Liver (tissue), 9 donors: ENCODE results near the gene ST8SIA3. TPM values are rescaled to one million over a fixed set of nuclear protein-coding genes. Genes with fewer than 3 reads are reported as not detected.

Source experiments
- DNase-seq: peaks from one replicate; pipeline ENCODE4 v3.0.0-alpha.2; 2017; ENCODE audit warnings: low spot score
- H3K27ac ChIP-seq, 2 donors: one replicate each; pipeline ENCODE4 v1.7.0; 2013; ENCODE audit warnings: inconsistent platforms in 2 of 2, low read length in 2 of 2, control low read depth in 1 of 2, low read depth in 1 of 2, mild to moderate bottlenecking in 1 of 2
- H3K27me3 ChIP-seq, 4 donors: one replicate each; pipeline versions ENCODE4 v1.6.1 to v1.7.0; 2013; ENCODE audit warnings: low read length in 3 of 4, inconsistent platforms in 1 of 4, mild to moderate bottlenecking in 1 of 4, moderate library complexity in 1 of 4; ENCODE audit not compliant: control insufficient read depth in 4 of 4, insufficient read depth in 4 of 4
- H3K36me3 ChIP-seq, 4 donors: one replicate each; pipeline versions ENCODE4 v1.6.1 to v1.7.0; 2013; ENCODE audit warnings: low read length in 3 of 4, mild to moderate bottlenecking in 3 of 4, low read depth in 1 of 4, moderate library complexity in 1 of 4; ENCODE audit not compliant: control insufficient read depth in 4 of 4, insufficient read depth in 3 of 4
- H3K4me1 ChIP-seq, 4 donors: one replicate each; pipeline versions ENCODE4 v1.6.1 to v1.7.0; 2013; ENCODE audit warnings: low read length in 3 of 4, mild to moderate bottlenecking in 3 of 4, moderate library complexity in 1 of 4; ENCODE audit not compliant: control insufficient read depth in 4 of 4, insufficient read depth in 4 of 4
- H3K4me3 ChIP-seq, 3 donors: one replicate each; pipeline versions ENCODE4 v1.6.1 to v1.7.0; 2013; ENCODE audit warnings: low read length in 3 of 3, control low read depth in 1 of 3, low read depth in 1 of 3, mild to moderate bottlenecking in 1 of 3
- H3K9ac ChIP-seq, 2 donors: one replicate each; pipeline ENCODE4 v1.7.0; 2013; ENCODE audit warnings: low read length in 2 of 2, mild to moderate bottlenecking in 2 of 2, moderate library complexity in 2 of 2, control low read depth in 1 of 2, low read depth in 1 of 2
- H3K9me3 ChIP-seq, 4 donors: one replicate each; pipeline versions ENCODE4 v1.6.1 to v1.7.0; 2013; ENCODE audit warnings: low read length in 3 of 4; ENCODE audit not compliant: control insufficient read depth in 4 of 4
- FOXA2 ChIP-seq: IDR thresholded peaks from 2 replicates; pipeline ENCODE4 v1.6.1; 2016; ENCODE audit warnings: antibody characterized with exemption
- HNF4A ChIP-seq, 2 donors: conservative IDR thresholded peaks; 2 replicates each; pipeline ENCODE4 v1.6.1; 2016; ENCODE audit warnings: antibody characterized with exemption in 2 of 2, mild to moderate bottlenecking in 2 of 2
- HNF4G ChIP-seq: IDR thresholded peaks from 2 replicates; pipeline ENCODE4 v1.6.1; 2016; ENCODE audit warnings: antibody characterized with exemption
- RAD21 ChIP-seq, 2 donors: IDR thresholded peaks; 2 replicates each; pipeline ENCODE4 v1.6.1; 2016; ENCODE audit warnings: antibody characterized with exemption in 2 of 2, mild to moderate bottlenecking in 2 of 2
- RXRA ChIP-seq, 2 donors: IDR thresholded peaks; 2 replicates each; pipeline ENCODE4 v1.6.1; 2017 to 2018; ENCODE audit warnings: antibody characterized with exemption in 2 of 2, mild to moderate bottlenecking in 1 of 2
- TAF1 ChIP-seq: conservative IDR thresholded peaks from 2 replicates; pipeline ENCODE4 v1.6.1; 2016; ENCODE audit warnings: antibody characterized with exemption, mild to moderate bottlenecking
- YY1 ChIP-seq: IDR thresholded peaks from 2 replicates; pipeline ENCODE4 v1.6.1; 2016; ENCODE audit warnings: antibody characterized with exemption, mild to moderate bottlenecking
- WGBS: extraction: QIAGEN DNeasy Blood & Tissue Kit; methylation state at CpG from one replicate; pipeline ENCODE4 v1.1.7; 2013; 5-methylcytosine and 5-hydroxymethylcytosine counted together
- polyA plus RNA-seq, 2 donors: library from polyadenylated mRNA; stranded (reverse) in 1 of 2; unstranded in 1 of 2; fragments of 200-250 nt in 1 of 2; fragments of >200 nt in 1 of 2; fragmentation: Nextera tagmentation in 1 of 2; extraction: Ambion mirVana in 1 of 2; gene quantifications; one replicate each; pipeline versions ENCODE4 v1.2.1 to v1.2.3, GENCODE V29; 2013 to 2015
- total RNA-seq, 2 donors: library from RNA; depleted of rRNA; stranded (reverse); fragments of >200 nt; gene quantifications; one replicate each; pipeline ENCODE4 v1.2.3, GENCODE V29; 2014
- TF ChIP-seq, protein P1 (sequence below): IDR thresholded peaks from 2 replicates; pipeline ENCODE4 v1.6.1; 2016; ENCODE audit warnings: antibody characterized with exemption, mild to moderate bottlenecking
- TF ChIP-seq, protein P2 (sequence below): IDR thresholded peaks from 2 replicates; pipeline ENCODE4 v1.6.1; 2016; ENCODE audit warnings: antibody characterized with exemption
- TF ChIP-seq, protein P3 (sequence below): IDR thresholded peaks from 2 replicates; pipeline ENCODE4 v1.6.1; 2016; ENCODE audit warnings: antibody characterized with exemption
- TF ChIP-seq, protein P4 (sequence below): fragments of 150-350 bp; IDR thresholded peaks from 2 replicates; pipeline ENCODE4 v1.5.1; 2017; ENCODE audit warnings: improper control_type of control experiment, low read depth, low read length; ENCODE audit not compliant: missing input control
- donor health status: healthy.
- donor health status: healthy.
- donor health status: healthy.
- donor health status: healthy.
- donor health status: healthy.

Gene ST8SIA3
- total and polyA plus RNA-seq, 4 donors = under 0.01 to 3.0 (median 0.32) TPM

DNA sequence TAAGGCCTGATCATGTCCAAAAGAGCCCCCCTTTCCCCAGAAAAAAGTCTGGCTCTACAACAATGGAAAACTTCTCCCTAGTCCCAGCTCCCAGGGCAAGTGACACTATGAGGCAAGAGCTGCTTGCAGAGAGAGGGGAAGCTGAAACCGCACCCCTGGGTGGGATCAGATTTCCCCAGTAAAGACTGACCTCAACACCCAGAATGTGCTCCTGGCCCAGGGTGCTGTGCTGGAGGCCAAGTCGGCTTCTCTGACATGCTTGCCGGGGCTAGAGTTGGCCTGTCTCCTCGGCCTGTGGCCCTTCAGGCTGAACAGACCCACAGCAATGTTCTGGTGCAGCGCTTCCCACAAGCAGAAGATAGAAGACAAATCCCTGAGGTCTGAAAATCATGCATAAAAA is 18.4 kb upstream of the ST8SIA3 start (continued):
- TF ChIP-seq, protein P1, sequence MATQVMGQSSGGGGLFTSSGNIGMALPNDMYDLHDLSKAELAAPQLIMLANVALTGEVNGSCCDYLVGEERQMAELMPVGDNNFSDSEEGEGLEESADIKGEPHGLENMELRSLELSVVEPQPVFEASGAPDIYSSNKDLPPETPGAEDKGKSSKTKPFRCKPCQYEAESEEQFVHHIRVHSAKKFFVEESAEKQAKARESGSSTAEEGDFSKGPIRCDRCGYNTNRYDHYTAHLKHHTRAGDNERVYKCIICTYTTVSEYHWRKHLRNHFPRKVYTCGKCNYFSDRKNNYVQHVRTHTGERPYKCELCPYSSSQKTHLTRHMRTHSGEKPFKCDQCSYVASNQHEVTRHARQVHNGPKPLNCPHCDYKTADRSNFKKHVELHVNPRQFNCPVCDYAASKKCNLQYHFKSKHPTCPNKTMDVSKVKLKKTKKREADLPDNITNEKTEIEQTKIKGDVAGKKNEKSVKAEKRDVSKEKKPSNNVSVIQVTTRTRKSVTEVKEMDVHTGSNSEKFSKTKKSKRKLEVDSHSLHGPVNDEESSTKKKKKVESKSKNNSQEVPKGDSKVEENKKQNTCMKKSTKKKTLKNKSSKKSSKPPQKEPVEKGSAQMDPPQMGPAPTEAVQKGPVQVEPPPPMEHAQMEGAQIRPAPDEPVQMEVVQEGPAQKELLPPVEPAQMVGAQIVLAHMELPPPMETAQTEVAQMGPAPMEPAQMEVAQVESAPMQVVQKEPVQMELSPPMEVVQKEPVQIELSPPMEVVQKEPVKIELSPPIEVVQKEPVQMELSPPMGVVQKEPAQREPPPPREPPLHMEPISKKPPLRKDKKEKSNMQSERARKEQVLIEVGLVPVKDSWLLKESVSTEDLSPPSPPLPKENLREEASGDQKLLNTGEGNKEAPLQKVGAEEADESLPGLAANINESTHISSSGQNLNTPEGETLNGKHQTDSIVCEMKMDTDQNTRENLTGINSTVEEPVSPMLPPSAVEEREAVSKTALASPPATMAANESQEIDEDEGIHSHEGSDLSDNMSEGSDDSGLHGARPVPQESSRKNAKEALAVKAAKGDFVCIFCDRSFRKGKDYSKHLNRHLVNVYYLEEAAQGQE = no peak
- TF ChIP-seq HNF4A (conservative IDR thresholded peaks at IDR 0.05) = no peak

DNA sequence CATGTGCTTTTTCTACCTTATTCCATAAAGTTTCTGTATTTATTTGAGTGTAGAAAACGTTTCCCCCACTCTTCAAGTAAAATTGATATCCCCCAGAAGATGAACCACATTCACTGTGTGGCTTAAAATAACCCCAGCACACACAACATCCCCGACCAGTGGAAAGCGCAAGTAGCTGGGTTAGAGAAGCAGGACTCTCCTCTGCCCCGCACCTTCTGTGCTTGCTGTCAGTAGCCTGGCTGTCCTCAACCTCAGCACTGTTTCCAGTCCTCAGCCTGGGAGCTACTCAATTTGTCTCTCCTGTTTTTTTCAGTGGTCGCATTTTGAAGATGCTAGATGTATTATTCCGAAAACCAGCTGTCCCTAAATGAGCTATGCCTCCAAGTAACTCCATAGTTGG is 18.0 kb upstream of the ST8SIA3 start:
- TF ChIP-seq, protein P2, sequence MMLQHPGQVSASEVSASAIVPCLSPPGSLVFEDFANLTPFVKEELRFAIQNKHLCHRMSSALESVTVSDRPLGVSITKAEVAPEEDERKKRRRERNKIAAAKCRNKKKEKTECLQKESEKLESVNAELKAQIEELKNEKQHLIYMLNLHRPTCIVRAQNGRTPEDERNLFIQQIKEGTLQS = no peak
- TF ChIP-seq HNF4G = no peak
- TF ChIP-seq, protein P1 = no peak
- TF ChIP-seq, protein P3, sequence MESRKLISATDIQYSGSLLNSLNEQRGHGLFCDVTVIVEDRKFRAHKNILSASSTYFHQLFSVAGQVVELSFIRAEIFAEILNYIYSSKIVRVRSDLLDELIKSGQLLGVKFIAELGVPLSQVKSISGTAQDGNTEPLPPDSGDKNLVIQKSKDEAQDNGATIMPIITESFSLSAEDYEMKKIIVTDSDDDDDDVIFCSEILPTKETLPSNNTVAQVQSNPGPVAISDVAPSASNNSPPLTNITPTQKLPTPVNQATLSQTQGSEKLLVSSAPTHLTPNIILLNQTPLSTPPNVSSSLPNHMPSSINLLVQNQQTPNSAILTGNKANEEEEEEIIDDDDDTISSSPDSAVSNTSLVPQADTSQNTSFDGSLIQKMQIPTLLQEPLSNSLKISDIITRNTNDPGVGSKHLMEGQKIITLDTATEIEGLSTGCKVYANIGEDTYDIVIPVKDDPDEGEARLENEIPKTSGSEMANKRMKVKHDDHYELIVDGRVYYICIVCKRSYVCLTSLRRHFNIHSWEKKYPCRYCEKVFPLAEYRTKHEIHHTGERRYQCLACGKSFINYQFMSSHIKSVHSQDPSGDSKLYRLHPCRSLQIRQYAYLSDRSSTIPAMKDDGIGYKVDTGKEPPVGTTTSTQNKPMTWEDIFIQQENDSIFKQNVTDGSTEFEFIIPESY = no peak
- TF ChIP-seq RXRA (IDR thresholded peaks at IDR 0.05) = no peak
- TF ChIP-seq TAF1 = no peak
- H3K27ac ChIP-seq = no peak overlapping the region
- no peaks in the 10 kb centered on the region for H3K4me1 ChIP-seq

DNA sequence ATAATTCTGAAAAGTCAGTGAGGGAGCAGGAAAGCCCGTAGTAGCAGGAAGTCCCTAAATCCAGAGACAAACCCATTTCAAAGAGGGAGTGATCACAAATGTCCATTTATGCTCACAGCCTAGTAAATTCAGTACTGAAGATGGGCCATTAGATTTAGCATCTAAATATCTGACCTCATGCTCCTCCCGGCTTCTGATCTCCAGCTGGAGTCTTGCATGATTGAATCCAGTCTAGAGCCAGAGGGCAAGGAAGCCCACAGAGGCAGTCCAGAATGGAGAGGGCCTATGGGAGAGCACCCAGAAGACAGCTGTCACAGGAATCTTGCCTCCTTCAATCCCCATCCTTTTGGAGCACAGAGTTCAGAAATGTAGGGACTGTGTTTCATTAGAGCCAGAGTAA is 16.0 kb upstream of the ST8SIA3 start:
- H3K4me1 ChIP-seq = no peaks in the 10 kb centered on the region
- H3K27ac ChIP-seq = no peak overlapping the region
- H3K9ac ChIP-seq = no peak overlapping the region
- WGBS = 84% methylated on average over 2 of the region's 2 CpGs
- H3K9me3 ChIP-seq = no peaks in the 10 kb centered on the region
- no peak for DNase-seq
- H3K27me3 ChIP-seq = no peaks in the 10 kb centered on the region
- H3K4me3 ChIP-seq = no peak overlapping the region
- no peaks in the 10 kb centered on the region for H3K36me3 ChIP-seq
- TF ChIP-seq, protein P3 = no peak
- TF ChIP-seq, protein P1 = no peak
- TF ChIP-seq RAD21 (IDR thresholded peaks at IDR 0.05) = no peak
- TF ChIP-seq, protein P2 = no peak
- TF ChIP-seq YY1 = no peak
- TF ChIP-seq, protein P4, sequence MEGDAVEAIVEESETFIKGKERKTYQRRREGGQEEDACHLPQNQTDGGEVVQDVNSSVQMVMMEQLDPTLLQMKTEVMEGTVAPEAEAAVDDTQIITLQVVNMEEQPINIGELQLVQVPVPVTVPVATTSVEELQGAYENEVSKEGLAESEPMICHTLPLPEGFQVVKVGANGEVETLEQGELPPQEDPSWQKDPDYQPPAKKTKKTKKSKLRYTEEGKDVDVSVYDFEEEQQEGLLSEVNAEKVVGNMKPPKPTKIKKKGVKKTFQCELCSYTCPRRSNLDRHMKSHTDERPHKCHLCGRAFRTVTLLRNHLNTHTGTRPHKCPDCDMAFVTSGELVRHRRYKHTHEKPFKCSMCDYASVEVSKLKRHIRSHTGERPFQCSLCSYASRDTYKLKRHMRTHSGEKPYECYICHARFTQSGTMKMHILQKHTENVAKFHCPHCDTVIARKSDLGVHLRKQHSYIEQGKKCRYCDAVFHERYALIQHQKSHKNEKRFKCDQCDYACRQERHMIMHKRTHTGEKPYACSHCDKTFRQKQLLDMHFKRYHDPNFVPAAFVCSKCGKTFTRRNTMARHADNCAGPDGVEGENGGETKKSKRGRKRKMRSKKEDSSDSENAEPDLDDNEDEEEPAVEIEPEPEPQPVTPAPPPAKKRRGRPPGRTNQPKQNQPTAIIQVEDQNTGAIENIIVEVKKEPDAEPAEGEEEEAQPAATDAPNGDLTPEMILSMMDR = no peak
- no peak for TF ChIP-seq FOXA2

More for the DNA sequence above, 18.0 kb upstream of the ST8SIA3 start:
- H3K36me3 ChIP-seq = no peaks in the 10 kb centered on the region
- no peaks in the 10 kb centered on the region for H3K27me3 ChIP-seq
- no peak overlapping the region for H3K4me3 ChIP-seq
- no peaks in the 10 kb centered on the region for H3K9me3 ChIP-seq
- 83% methylated on average over 6 of the region's 6 CpGs for WGBS
- DNase-seq = no peak
- H3K9ac ChIP-seq = no peak overlapping the region
